HG02973 (cell line): ENCODE data around the gene PRSS21.

Source experiments
- ATAC-seq: cut with Tn5 transposase; IDR thresholded peaks from one replicate; pipeline ENCODE4 v1.9.1; 2021; ENCODE audit warnings: moderate library complexity; ENCODE audit not compliant: unreplicated experiment

Gene PRSS21

DNA sequence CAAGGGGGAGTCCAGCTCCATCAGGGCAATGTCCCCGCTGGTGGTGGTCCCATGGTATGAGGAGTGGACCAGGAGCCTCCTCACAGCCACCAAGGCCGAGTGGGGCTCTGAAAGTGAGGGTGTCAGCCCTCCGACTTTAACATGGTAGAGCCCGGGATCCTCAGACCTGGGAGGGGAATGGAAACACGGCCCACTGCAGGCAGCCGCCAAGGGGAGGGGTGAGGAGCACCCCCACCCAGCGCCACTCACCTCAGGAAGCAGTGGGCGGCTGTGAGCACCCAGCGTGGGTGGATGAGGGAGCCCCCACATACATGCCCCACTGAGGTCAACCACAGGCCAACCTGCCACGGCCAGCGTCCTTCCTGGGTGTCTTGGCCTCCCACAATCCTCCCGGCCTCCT, 23.9 kb downstream of the PRSS21 start:
- ATAC-seq: no peak

DNA sequence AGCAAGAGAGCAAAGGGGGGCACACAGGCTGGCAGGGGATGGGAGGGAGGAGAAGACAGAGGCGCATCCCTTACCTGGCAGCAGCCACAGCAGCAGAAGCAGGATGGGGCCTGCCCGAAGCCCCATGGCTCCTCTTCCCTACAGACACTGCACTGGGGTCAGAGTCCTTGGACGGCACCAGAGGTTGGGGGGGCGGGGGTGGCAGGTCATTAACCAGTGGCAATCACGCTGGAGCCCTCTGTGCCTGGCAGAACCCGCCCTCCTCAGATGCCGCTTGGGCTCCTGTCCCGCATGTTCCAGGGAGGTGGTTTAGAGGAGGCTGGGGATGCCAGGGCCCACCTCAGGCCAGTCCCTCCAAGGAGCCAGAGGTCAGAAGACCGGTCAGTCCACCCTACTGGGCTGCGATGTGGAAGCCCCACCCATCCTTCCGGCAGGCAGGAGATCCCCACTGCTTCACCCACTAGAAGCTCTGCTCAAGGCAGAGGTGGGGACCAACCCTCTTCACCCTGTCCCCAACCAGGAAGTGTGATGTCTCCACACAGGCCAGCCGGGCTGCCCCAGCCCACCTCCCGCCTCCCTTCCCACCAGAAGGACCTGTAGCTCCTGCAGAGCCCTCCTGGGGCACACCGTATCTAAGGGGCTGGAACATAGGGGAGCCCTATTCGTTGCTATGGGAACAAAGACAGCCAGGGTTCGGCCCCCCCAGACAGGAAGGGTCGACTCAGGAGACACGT, 24.7 kb downstream of the PRSS21 start:
- ATAC-seq: no peak

DNA sequence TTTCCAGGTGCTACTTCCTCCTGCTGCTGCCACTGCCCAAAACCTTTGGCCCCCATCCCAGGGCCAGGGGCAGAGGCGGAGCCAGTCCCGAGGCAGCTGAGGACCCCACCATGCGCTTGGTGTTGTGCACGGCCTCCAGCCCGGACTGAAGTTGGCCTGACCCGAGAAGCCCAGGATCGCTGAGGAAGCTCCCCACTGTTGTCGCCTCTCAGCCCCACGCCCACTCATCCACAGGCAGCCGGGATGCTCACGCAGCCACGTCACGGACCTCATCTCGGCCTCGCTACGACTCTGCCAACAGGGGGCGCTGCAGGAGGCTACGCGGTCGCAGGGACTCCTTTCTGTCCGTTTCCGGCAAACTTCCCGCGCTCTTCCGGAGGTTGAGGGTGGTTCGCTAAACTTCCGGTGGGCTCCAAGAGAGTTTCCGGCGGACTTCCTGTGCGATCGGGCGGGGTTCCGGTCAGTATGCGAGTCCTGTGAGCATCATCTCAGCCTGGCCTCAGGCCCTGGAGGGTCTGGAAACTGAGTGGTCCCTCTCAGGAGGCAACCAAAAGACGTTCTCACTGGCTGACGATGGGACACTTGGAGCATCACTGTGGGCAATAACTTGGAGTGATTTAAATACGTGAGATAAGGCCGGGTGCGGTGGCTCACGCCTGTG, 25.4 kb downstream of the PRSS21 start:
- no peak for ATAC-seq

DNA sequence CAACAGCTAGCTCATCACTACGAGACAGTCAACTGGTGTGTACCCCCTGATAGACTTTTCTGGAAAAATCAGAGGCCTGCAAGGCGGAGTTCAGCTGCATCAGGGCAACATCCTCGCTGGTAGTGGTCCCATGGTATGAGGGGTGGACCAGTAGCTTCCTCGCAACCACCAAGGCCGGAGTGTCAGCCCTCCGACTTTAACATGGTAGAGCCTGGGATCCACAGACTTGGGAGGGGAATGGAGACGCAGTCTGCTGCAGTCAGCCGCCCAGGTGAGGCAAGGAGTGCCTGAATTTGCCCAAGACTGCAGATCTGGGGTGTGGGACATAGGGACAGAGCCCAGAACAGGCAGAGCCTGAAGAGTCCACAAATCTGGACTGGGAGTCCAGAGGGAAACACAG, 26.5 kb downstream of the PRSS21 start:
- ATAC-seq: no peak

DNA sequence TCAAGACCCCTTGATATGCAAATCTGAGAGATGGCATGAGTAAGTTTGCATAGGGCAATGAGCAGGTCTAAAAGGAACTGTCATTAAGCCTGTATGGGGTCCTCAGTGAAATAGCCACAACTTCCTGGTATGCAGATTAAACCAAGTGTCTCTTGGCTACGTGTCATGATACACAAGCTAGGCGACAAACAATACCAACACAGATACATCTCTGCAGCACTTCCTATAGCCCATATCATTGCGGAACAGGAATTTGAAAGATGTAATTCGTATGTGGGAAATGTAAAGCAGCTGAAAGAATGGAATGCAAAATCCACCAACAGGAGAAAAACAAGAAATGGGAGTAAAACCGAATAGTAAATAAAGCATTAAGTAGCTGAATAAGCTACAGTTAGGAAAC, 28.1 kb downstream of the PRSS21 start:
- no peak for ATAC-seq

DNA sequence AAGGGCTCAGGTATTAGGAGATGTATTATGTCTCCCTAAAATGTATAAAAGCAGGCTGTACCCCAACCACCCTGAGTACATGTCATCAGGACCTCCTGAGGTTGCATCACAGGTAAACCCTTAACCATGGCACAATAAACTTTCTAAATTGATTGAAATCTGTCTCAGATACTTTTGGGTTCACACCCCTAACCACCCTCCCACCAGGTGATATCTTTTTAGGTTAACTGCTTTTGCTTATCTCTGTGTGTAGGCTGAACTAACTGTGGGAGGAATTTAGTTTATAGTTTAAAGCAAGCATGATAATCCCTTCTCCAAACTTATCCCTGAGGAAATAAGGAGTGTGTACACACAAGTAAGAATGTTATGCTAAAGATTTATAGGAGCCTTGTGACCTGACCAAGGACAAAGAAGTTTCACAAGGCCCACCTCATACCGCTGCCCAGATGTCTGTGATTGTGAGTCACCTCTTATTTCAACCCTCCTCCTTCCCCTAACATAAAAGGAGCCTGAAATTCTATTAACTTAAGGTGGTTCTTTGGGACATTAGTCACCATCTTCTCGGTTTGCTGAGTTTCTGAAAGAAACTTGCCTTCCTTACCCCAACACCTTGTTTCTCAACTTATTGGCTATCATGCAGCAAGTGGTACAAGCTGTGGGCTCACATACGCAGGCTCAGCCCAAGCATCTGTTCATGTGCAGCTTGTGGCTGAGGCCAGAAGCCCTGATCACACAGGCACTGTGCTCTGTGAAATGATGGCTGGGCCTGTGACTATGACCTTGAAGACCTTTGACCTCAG, 29.7 kb downstream of the PRSS21 start:
- ATAC-seq: no peak

DNA sequence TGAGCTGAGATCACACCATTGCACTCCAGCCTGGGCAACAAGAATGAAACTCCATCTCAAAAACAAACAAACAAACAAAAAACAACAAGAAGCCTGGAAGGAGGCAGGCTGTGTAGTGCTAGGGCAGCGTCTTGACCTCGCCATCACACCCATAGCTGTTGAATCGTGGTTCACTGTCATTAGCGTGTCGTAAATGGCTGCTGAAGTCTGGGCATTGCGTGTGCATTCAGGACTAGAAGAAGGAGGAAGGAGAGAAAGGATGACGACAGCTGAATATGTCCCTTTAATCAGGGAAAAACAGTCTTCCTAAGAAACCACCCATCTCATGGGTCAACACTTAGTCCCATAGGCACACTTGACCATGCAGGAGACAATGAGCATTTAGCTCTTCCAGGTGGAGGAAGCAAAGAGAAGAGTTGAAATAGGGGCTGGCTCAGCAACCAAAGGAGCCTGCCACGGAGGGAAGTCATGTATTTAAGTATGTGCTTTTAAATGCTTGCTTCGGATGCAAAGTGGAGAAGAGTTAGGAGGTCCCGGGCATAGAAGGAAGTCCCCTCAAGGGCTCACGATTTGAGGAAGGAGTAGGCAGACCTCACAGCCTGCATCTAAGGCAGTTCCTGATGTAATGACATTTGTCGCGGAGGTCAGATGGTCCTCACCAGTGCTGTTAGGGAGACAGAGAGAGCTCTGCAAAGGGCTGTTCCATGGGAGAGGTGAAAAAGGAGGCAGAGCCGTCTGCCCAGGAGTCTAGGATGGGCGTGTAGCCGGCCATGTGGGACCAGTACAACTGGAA, 32.1 kb downstream of the PRSS21 start:
- ATAC-seq: no peak

DNA sequence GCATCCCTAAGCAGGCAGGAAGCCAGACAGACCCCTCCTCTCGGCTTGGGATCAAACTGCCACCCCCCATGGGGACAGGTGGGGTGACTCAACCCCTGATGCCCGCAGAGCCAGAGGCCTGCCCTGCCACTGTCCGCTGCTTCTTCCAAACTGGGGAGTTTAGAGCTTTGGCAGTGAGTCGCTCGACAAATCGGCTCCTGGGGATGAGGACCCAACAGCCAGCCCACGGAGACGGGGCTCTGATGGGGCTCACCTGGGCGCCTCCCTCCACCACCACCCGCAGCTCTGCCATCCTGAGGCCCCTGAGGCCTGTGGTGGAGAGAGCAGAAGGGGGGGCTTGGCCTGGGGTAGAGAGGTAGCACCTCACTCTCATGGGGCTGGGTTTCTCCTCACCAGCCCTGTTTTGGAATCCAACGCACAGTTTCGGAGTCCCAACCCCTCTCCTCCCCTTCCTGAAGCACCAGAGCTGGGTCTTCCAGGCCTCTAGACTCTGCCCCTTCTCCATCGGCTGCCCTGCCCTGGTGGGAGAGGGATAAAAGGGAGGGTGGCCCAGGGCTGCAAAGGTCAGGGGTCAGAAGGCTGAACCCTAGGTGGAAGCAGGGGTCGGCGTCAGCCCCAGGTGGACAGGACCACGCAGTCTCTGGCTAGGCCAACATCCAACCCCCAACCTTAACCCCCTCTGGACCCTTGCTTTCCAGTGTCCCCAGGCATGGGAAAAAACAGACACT, 35.1 kb downstream of the PRSS21 start:
- no peak for ATAC-seq

DNA sequence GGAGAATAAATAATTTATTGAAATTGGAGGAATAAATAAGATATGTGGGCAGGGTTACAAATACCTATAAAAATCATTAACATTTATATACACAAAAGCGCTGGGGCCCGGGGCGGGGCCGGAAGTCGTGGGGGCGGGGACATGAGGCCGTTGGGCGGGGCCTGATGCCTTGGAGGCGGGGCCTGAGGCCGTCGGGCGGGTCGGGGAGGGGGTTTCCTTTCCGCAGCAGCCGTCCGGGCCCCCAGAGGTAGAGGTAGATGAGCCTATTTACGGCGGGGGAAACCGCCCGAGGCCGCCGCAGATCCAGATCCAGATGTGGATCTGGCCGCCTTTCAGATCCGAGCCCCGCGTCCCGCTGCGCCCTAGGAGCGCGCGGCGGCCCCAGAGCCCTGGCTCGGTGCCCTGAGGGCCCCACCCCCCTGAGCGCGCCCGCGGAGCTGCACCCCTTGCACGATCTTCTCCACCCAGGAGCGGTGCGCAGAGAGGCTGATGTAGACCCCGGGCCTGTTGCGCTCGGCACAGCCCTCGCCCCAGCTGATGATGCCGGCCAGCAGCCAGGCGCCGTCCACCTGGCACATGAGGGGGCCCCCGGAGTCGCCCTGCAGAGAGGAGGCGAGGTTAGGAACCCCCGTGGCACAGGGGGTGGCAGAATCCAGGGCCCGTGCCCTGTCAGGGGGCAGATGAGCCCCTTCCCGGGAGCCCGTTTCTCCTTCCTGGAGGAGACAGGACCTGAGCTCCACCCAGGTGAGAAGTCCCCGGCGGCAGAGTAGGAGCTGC, 35.9 kb downstream of the PRSS21 start:
- no peak for ATAC-seq

DNA sequence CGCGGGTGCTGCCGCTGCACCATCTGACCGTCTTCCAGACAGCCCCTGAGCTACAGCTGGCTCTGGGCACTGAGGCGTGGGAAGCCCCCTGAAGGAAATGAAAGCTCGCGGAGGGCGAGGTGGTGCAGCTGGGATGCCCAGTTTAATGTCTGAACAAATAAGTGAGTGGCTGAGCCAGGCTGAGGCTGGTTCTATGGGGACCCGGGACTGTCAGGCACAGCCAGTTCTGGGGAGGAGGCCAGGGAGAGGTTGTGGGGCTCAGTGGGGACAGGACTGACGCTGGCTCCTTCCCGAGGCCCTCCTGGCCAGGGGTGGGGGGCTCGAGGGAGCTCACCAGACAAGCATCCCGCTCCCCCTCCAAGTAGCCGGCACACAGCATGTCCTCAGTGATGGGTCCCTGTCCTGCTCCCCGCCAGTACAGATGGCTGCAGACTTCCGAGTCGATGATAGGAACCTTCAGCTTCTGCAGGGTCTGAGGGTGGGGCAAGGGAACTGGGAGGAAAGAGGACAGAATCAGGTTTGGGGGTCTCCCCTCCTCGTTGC, 36.6 kb downstream of the PRSS21 start:
- ATAC-seq: no peak

DNA sequence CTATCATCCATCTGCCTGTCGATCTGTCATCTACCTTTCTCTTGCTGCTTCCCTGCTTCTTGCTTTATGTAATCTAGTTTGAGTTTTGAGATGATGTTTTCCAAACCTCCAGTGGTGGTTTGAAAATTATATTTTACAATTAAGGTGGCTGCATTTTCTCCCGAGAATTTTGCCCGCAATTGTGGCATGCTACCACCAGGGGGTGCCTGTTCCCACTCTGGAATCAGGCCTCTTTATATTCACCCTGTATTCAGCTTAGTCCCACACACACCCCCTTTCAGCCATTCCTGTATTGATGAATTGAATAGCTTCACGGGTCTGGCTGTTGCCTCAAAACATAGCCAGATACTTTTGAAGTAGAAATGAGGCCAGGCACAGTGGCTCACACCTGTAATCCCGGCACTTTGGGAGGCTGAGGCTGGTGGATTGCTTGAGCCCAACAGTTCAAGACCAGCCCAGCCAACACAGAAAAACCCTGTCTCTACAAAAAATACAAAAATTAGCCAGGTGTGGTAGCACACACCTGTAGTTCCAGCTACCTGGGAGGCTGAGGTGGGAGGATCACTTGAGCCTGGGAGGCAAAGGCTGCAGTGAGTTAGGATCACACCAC, 37.8 kb downstream of the PRSS21 start:
- ATAC-seq: no peak

DNA sequence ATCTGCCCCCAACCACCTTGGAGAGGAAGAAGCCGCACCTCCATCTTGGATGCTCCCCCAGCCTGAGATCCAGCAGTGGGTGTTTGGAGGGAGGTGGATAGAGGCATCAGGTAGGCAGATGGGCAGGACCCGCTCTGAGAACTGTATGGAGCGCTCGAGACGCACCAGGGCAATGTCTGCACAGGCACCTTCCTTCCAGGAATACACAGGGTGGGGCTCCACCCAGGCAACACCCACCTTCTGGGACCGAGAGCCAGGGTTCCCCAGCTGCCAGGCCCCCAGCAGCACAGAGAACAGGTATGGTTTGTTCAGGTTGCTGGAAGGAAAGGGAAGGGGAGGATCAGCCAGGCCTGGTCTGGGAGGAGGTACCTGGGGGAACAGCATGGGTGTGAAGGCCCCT, 38.5 kb downstream of the PRSS21 start:
- ATAC-seq: no peak

DNA sequence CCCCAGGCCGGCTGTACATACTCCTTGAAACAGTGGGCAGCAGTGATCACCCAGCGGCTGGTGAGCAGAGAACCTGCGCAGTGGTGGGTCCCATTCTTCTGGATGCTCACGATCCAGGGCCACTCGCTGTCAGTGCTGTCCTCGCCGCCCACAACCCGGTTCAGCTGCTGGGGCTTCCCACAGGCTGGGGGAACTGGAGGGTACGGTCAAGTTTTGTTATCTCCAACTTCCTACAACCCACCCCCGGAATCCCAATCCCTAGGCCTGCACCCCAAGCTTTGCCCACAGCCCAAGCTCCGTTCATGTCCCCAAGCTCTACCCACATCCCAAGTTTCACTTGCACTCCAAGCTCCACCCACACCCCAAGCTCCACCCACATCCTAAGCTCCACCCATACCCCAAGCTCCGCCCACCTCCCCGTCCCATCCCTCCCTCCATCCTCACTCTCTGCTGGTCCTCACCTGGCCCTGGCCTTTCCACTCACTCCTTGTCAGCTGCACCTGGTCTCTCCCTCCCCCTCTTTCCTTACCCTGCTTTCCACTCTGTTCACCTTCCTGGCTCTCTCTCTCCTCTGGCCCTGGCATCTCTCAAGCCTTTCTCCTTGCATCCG, 39.1 kb downstream of the PRSS21 start:
- no peak for ATAC-seq

DNA sequence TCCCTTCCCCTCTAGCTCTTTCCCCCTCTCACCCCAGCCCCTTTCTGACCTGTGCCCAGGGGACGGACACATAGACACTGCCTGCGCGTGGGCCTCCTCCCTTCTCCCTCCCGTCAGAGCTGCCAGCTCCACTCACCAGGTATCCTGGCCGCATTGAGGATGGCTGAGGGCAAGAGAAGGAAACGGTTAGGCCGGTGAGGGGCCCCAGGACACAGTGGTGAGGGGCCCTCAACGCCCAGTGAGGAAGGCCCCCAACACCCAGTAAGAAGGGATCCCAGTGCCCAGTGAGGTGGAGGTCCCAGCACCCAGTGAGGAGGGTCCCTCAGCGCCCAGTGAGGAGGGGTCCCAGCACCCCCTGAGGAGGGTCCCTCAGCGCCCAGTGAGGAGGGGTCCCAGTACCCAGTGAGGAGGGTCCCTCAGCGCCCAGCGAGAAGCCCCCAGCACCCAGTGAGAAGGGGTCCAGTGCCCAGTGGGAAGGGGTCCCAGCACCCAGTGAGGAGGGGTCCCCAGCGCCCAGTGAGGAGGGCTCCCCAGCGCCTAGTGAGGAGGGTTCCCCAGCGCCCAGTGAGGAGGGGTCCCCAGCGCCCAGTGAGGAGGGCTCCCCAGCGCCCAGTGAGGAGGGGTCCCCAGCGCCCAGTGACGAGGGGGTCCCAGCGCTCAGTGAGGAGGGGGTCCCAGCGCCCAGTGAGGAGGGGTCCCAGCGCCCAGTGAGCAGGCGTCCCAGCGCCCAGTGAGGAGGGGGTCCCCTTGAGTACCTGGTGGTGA, 39.8 kb downstream of the PRSS21 start:
- ATAC-seq: no peak

DNA sequence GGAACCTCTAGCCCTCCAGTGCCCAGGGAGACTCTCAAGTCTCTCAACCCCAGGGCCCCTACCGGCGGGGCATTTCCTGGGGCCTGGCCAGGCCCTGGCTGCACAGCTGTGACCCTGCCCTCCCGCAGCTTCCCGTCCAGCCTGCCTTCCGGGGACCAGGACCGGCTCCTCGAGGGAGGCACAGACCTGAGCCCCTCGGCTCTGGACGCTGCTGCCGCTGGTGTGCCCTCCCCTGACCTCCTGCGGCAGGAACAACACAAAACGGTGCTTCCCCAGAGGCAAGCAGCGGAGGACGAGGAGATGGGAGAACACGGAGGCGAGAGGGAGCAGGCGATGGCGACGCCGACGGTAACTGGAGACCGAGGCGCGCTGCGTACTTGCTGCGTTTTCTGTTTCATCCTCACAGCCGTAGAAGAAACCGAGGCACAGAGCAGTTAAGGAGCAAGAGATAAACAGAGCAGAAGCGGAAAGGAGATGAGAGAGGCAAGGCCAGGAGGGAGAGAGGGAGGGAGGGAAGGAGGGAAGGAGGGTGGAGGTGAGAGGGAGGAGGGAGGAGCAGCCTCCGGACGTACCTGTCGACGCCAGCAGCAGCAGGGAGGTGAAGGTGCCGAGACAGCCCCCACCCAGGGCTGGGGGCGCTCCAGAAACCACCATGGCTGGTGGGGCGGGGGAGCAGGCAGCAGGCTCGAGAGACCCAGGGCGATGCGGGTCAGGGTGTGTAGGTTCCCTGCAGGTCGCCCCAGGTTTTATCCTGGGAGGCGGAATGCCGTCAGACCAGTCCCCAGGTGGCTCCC, 40.6 kb downstream of the PRSS21 start, which contains the start of gene PRSS22:
TSS of gene PRSS22 (minus strand) at position 720 of the 794 bp plus-strand sequence. CDS start at position 654, 66 bp downstream.
- no peak for ATAC-seq

DNA sequence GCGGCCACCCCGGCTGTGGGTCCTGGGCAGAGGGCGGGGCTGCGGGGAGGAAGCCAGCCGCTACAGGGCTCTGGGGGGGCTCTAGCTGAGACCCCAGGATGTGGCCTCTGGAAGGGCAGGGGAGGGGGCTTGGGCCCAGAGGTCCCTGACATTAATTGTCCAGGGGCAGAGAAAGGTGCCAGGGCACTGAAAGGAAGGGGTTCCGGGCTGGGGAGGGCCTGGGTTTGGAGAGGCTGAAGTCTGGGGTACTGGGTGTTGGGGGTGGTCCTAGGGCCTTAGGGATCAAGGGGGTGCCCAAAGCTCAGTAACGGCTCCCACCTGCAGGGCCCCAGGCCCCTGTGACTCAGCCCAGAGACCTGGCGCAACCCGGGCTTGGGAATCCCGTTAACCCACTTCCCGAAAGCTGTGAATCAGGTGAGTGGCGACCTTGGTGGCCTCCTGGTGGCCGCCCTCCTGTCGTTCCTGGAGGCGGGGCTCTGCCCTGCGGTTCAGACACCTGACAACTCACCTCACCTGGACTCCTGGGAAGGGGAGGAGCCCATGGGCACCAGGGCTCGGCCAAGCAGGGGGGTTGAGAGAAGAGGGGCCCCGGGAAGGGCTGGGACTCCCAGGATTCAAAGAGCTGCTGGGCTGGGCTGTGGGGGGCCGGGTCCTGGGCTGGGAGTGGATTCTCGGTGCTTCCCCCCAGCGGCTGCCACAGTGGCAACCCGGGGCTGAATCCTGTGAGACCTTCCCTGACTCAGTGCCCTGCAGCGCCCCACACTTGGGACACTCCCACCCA, 41.4 kb downstream of the PRSS21 start:
- ATAC-seq: no peak
